Testis (tissue), 3 donors: ENCODE measurements around the gene GRM7. TPM values are rescaled to one million over a fixed set of nuclear protein-coding genes. Genes with fewer than 3 reads are reported as not detected.

Experiments
- DNase-seq: peaks from one replicate; pipeline ENCODE4 v3.0.0-alpha.2; 2019
- H3K27ac ChIP-seq, 2 donors: fragments of 200-600 bp; sonication (generic); one replicate each; pipeline ENCODE4 v1.5.1; 2019
- H3K27me3 ChIP-seq: fragments of 200-600 bp; sonication (generic); one replicate; pipeline ENCODE4 v1.5.1; 2019
- H3K36me3 ChIP-seq: fragments of 200-600 bp; sonication (generic); one replicate; pipeline ENCODE4 v1.5.1; 2017; ENCODE audit warnings: low read depth; ENCODE audit errors: missing control alignments
- H3K4me1 ChIP-seq: fragments of 200-600 bp; sonication (generic); one replicate; pipeline ENCODE4 v1.5.1; 2019
- H3K4me3 ChIP-seq, 2 donors: fragments of 200-600 bp; sonication (generic); one replicate each; pipeline ENCODE4 v1.5.1; 2017 to 2019
- H3K9me3 ChIP-seq: fragments of 200-600 bp; sonication (generic); one replicate; pipeline ENCODE4 v1.5.1; 2017
- POLR2A ChIP-seq: fragments of 450-650 bp; IDR thresholded peaks from one replicate; pipeline ENCODE4 v1.6.1; 2017; ENCODE audit warnings: antibody characterized with exemption, mild to moderate bottlenecking, moderate library complexity
- WGBS, 2 donors: methylation state at CpG; one replicate each; pipeline ENCODE4 v1.1.5; 2018; 5-methylcytosine and 5-hydroxymethylcytosine counted together
- intact Hi-C: fragments of 100-400 bp; cut with DNase I; formaldehyde crosslinking; loops from one replicate; pipeline ENCODE4 v1.15.1; 2023; ENCODE audit warnings: low total_unique reads
- polyA plus RNA-seq: library from polyadenylated mRNA; stranded (reverse); fragments of 350-450 nt; fragmentation: Illumina TruSeq; extraction: RNeasy Lipid Tissue Mini Kit (QIAGEN cat#74804); gene quantifications from one replicate; pipeline ENCODE4 v1.2.3, GENCODE V29; 2014; ENCODE audit warnings: low read depth, low replicate concordance; ENCODE audit not compliant: insufficient read depth
- total RNA-seq, 2 donors: library from RNA; depleted of rRNA; stranded (reverse); fragments of >200 nt; gene quantifications; one replicate each; pipeline ENCODE4 v1.2.3, GENCODE V29; 2016
- TF ChIP-seq, protein P1 (sequence below), 3 experiments: fragments of 450-650 bp in 2 of 3; fragments of 200-600 bp in 1 of 3; sonication (generic) in 1 of 3; IDR thresholded peaks; one replicate each; pipeline ENCODE4 v1.5.1; 2016 to 2019; ENCODE audit warnings: antibody characterized with exemption in 3 of 3, mild to moderate bottlenecking in 2 of 3, moderate library complexity in 1 of 3

GRM7 gene
- total and polyA plus RNA-seq, 3 donors from 2014 or later: 2.0 to 3.2 (median 2.7) TPM

DNA sequence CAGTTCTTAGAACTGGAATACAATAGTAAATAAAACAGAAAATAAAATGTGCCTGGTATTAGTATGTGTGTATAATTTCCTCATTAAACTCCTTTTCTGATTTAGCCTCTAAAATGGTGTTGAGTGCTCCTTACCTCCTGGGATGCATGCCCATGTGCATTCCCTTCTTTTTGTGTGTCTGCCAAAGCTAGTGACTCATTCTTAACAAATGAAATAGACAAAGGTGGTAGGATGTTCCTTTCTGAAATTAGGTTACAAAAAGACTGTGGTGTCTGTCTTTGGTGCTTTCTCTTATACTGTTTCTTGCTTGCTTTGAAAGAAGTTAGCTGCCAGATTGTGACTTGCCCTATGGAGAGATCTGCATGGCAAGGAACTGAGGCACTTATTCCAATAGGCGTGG is 623.7 kb downstream of the GRM7 start:
- Histone ChIP-seq H3K4me1 (no peaks in the 10 kb centered on the region), H3K36me3 (no peaks in the 10 kb centered on the region), H3K27ac (no peak overlapping the region), H3K27me3 (no peaks in the 10 kb centered on the region), H3K4me3 (no peak overlapping the region), H3K9me3 (no peaks in the 10 kb centered on the region)
- intact Hi-C loops: no loop called here
- DNase-seq: no peak
- 93 to 100% methylated on average over 1 of the region's 1 CpG for WGBS, 2 donors
- TF ChIP-seq, protein P1, sequence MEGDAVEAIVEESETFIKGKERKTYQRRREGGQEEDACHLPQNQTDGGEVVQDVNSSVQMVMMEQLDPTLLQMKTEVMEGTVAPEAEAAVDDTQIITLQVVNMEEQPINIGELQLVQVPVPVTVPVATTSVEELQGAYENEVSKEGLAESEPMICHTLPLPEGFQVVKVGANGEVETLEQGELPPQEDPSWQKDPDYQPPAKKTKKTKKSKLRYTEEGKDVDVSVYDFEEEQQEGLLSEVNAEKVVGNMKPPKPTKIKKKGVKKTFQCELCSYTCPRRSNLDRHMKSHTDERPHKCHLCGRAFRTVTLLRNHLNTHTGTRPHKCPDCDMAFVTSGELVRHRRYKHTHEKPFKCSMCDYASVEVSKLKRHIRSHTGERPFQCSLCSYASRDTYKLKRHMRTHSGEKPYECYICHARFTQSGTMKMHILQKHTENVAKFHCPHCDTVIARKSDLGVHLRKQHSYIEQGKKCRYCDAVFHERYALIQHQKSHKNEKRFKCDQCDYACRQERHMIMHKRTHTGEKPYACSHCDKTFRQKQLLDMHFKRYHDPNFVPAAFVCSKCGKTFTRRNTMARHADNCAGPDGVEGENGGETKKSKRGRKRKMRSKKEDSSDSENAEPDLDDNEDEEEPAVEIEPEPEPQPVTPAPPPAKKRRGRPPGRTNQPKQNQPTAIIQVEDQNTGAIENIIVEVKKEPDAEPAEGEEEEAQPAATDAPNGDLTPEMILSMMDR (IDR thresholded peaks at IDR 0.05): no peak
- no peak for TF ChIP-seq POLR2A

GRCh38 chr3:7487763-7488162 is 626.8 kb downstream of the GRM7 start:
- H3K4me3 ChIP-seq: no peak overlapping the region
- no peaks in the 10 kb centered on the region for H3K9me3 ChIP-seq
- intact Hi-C loops: no loop called here
- TF ChIP-seq, protein P1 (IDR thresholded peaks at IDR 0.05): no peak
- TF ChIP-seq POLR2A: no peak
- H3K4me1 ChIP-seq: no peaks in the 10 kb centered on the region
- 47 to 50% methylated on average over 1 of the region's 1 CpG for WGBS, 2 donors
- no peak overlapping the region for H3K27ac ChIP-seq
- H3K36me3 ChIP-seq: no peaks in the 10 kb centered on the region
- no peaks in the 10 kb centered on the region for H3K27me3 ChIP-seq
- no peak for DNase-seq

- Histone ChIP-seq H3K27me3 (no peaks in the 10 kb centered on the region), H3K27ac (no peak overlapping the region), H3K4me3 (no peak overlapping the region), H3K36me3 (no peaks in the 10 kb centered on the region), H3K4me1 (no peaks in the 10 kb centered on the region), H3K9me3 (no peaks in the 10 kb centered on the region)
- TF ChIP-seq, protein P1 (IDR thresholded peaks at IDR 0.05): no peak
- TF ChIP-seq POLR2A: no peak
- intact Hi-C loops: no loop called here
- no peak for DNase-seq
- 86 to 95% methylated on average over 2 of the region's 2 CpGs for WGBS, 2 donors
Measured at GRCh38 chr3:7489417-7489816, 628.5 kb downstream of the GRM7 start.

- H3K27ac ChIP-seq: no peak overlapping the region
- no peak for DNase-seq
- intact Hi-C loops: no loop called here
- H3K36me3 ChIP-seq: no peaks in the 10 kb centered on the region
- WGBS, 2 donors: 69 to 89% methylated on average over 3 of the region's 3 CpGs
- no peak overlapping the region for H3K4me3 ChIP-seq
- no peaks in the 10 kb centered on the region for H3K4me1 ChIP-seq
- TF ChIP-seq, protein P1 (IDR thresholded peaks at IDR 0.05): no peak
- TF ChIP-seq POLR2A: no peak
- H3K9me3 ChIP-seq: no peaks in the 10 kb centered on the region
- H3K27me3 ChIP-seq: no peaks in the 10 kb centered on the region
Measured at GRCh38 chr3:7498715-7499114, 637.8 kb downstream of the GRM7 start.

- no peak for TF ChIP-seq POLR2A
- TF ChIP-seq, protein P1 (IDR thresholded peaks at IDR 0.05): no peak
- H3K4me3 ChIP-seq: no peak overlapping the region
- 86 to 94% methylated on average over 4 of the region's 4 CpGs for WGBS, 2 donors
Measured at GRCh38 chr3:7503431-7503830, 642.5 kb downstream of the GRM7 start.

More at GRCh38 chr3:7503431-7503830, 642.5 kb downstream of the GRM7 start:
- Histone ChIP-seq H3K36me3 (no peaks in the 10 kb centered on the region), H3K27ac (no peak overlapping the region), H3K4me1 (no peaks in the 10 kb centered on the region), H3K27me3 (no peaks in the 10 kb centered on the region), H3K9me3 (no peaks in the 10 kb centered on the region)
- DNase-seq: no peak
- intact Hi-C loops: no loop called here
